Measurements from ENCODE around the gene ARL3. TPM values are rescaled to one million over a fixed set of nuclear protein-coding genes. Genes with fewer than 3 reads are reported as not detected.

ARL3 gene
- total RNA-seq, 1 donor from 2014 or later = 20.3 TPM

- Mint-ChIP-seq H3K4me3 (ENCODE audit: unreplicated experiment) (no peak overlapping the region), H3K4me1 (ENCODE audit: low read depth, unreplicated experiment) (peaks cover 4% of the 10 kb centered on the region), H3K9me3 (ENCODE audit: unreplicated experiment) (peaks cover 2% of the 10 kb centered on the region), H3K27me3 (ENCODE audit: unreplicated experiment) (no peaks in the 10 kb centered on the region), H3K27ac (ENCODE audit: unreplicated experiment) (no peak overlapping the region), H3K36me3 (ENCODE audit: unreplicated experiment) (peaks cover 6% of the 10 kb centered on the region)
- no peak for DNase-seq
- TF ChIP-seq, protein P1, sequence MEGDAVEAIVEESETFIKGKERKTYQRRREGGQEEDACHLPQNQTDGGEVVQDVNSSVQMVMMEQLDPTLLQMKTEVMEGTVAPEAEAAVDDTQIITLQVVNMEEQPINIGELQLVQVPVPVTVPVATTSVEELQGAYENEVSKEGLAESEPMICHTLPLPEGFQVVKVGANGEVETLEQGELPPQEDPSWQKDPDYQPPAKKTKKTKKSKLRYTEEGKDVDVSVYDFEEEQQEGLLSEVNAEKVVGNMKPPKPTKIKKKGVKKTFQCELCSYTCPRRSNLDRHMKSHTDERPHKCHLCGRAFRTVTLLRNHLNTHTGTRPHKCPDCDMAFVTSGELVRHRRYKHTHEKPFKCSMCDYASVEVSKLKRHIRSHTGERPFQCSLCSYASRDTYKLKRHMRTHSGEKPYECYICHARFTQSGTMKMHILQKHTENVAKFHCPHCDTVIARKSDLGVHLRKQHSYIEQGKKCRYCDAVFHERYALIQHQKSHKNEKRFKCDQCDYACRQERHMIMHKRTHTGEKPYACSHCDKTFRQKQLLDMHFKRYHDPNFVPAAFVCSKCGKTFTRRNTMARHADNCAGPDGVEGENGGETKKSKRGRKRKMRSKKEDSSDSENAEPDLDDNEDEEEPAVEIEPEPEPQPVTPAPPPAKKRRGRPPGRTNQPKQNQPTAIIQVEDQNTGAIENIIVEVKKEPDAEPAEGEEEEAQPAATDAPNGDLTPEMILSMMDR (IDR thresholded peaks at IDR 0.05; ENCODE audit: partially characterized antibody, unreplicated experiment) = no peak
Measured at GRCh38 chr10:102683736-102684135, 30.5 kb downstream of the ARL3 start.

GRCh38 chr10:102682981-102683380 is 31.2 kb downstream of the ARL3 start:
- DNase-seq = no peak
- TF ChIP-seq, protein P1 (IDR thresholded peaks at IDR 0.05; ENCODE audit: partially characterized antibody, unreplicated experiment) = no peak
- Mint-ChIP-seq H3K4me1 (ENCODE audit: low read depth, unreplicated experiment) (peaks cover 7% of the 10 kb centered on the region), H3K4me3 (ENCODE audit: unreplicated experiment) (no peak overlapping the region), H3K36me3 (ENCODE audit: unreplicated experiment) (peaks cover 6% of the 10 kb centered on the region), H3K27ac (ENCODE audit: unreplicated experiment) (no peak overlapping the region), H3K27me3 (ENCODE audit: unreplicated experiment) (no peaks in the 10 kb centered on the region), H3K9me3 (ENCODE audit: unreplicated experiment) (peaks cover 3% of the 10 kb centered on the region)

DNA sequence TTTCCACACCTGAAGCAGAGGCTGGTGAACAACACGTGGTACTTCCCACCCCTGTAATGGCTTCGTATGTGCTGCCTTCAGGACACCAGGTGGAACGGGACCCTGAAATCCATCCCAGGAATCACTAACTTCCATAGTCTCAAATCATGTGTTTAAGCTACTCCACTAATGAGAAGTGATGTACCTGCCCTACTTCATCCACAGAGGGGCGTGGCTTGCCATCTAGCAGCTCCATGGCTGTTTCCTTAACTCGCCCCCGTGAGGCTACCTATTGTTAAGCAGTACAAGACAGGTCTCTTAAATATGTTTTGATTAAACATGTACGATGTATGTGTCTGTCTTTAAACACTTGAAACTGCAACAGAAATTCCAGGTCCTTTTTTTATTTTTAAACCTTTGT is 31.8 kb downstream of the ARL3 start:
- Mint-ChIP-seq H3K27ac (ENCODE audit: unreplicated experiment) (no peak overlapping the region), H3K4me3 (ENCODE audit: unreplicated experiment) (no peak overlapping the region), H3K4me1 (ENCODE audit: low read depth, unreplicated experiment) (peaks cover 12% of the 10 kb centered on the region), H3K27me3 (ENCODE audit: unreplicated experiment) (no peaks in the 10 kb centered on the region), H3K9me3 (ENCODE audit: unreplicated experiment) (peaks cover 4% of the 10 kb centered on the region), H3K36me3 (ENCODE audit: unreplicated experiment) (peaks cover 6% of the 10 kb centered on the region)
- TF ChIP-seq, protein P1 (IDR thresholded peaks at IDR 0.05; ENCODE audit: partially characterized antibody, unreplicated experiment) = no peak
- DNase-seq = no peak

GRCh38 chr10:102681696-102682095 is 32.5 kb downstream of the ARL3 start:
- Mint-ChIP-seq H3K4me3 (ENCODE audit: unreplicated experiment) (no peak overlapping the region), H3K9me3 (ENCODE audit: unreplicated experiment) (peaks cover 4% of the 10 kb centered on the region), H3K27ac (ENCODE audit: unreplicated experiment) (no peak overlapping the region), H3K36me3 (ENCODE audit: unreplicated experiment) (peaks cover 6% of the 10 kb centered on the region), H3K27me3 (ENCODE audit: unreplicated experiment) (no peaks in the 10 kb centered on the region), H3K4me1 (ENCODE audit: low read depth, unreplicated experiment) (peaks cover 20% of the 10 kb centered on the region)
- TF ChIP-seq, protein P1 (IDR thresholded peaks at IDR 0.05; ENCODE audit: partially characterized antibody, unreplicated experiment) = no peak
- DNase-seq = no peak

DNA sequence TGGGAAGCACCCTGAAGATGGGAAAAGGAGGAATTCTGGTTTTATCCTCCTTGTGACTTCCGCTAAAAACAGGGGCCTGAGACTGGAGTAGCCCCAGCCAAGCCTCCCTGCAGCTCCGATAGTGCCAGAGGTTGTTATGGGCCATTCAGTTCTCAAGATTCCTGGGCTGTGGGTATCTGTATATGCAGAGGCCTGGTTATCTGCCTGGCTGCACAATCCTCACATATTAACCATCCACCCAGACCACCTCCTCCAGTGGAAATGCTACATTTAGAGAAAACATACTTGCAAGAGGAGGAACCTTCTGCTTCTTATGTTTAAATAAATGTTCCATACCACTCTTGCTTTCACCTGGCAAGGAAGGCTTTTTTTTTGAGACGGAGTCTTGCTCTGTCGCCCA is 34.6 kb downstream of the ARL3 start:
- TF ChIP-seq, protein P1 (IDR thresholded peaks at IDR 0.05; ENCODE audit: partially characterized antibody, unreplicated experiment) = no peak
- no peak for DNase-seq
- Mint-ChIP-seq H3K9me3 (ENCODE audit: unreplicated experiment) (peaks cover 9% of the 10 kb centered on the region), H3K4me1 (ENCODE audit: low read depth, unreplicated experiment) (peaks cover 40% of the 10 kb centered on the region), H3K4me3 (ENCODE audit: unreplicated experiment) (no peak overlapping the region), H3K27me3 (ENCODE audit: unreplicated experiment) (peaks cover 4% of the 10 kb centered on the region), H3K27ac (ENCODE audit: unreplicated experiment) (peak overlapping the region; percentile 86), H3K36me3 (ENCODE audit: unreplicated experiment) (peaks cover 6% of the 10 kb centered on the region)
